Glutamatergic neuron (in vitro differentiated cells): Measurements from ENCODE around the gene ESD. TPM values are rescaled to one million over a fixed set of nuclear protein-coding genes. Genes with fewer than 3 reads are reported as not detected.

ENCODE experiments used
- DNase-seq: peaks from one replicate; pipeline ENCODE4 v3.0.0; 2022
- H3K27ac Mint-ChIP-seq: one replicate; pipeline ENCODE4 v1.8.0; 2020; ENCODE audit warnings: mild to moderate bottlenecking, mixed read lengths, inconsistent platforms; ENCODE audit not compliant: unreplicated experiment
- H3K27me3 Mint-ChIP-seq: one replicate; pipeline ENCODE4 v1.8.0; 2020; ENCODE audit warnings: mild to moderate bottlenecking, moderate library complexity, mixed read lengths, inconsistent platforms; ENCODE audit not compliant: unreplicated experiment
- H3K36me3 Mint-ChIP-seq: one replicate; pipeline ENCODE4 v1.8.0; 2020; ENCODE audit warnings: mild to moderate bottlenecking, mixed read lengths, inconsistent platforms; ENCODE audit not compliant: unreplicated experiment
- H3K4me1 Mint-ChIP-seq: one replicate; pipeline ENCODE4 v1.8.0; 2020; ENCODE audit warnings: mild to moderate bottlenecking, low read depth, mixed read lengths, inconsistent platforms; ENCODE audit not compliant: unreplicated experiment
- H3K4me3 Mint-ChIP-seq: one replicate; pipeline ENCODE4 v1.8.0; 2020; ENCODE audit warnings: mild to moderate bottlenecking, mixed read lengths, inconsistent platforms; ENCODE audit not compliant: unreplicated experiment
- H3K9me3 Mint-ChIP-seq: one replicate; pipeline ENCODE4 v1.8.0; 2020; ENCODE audit warnings: mild to moderate bottlenecking, moderate library complexity, mixed read lengths, inconsistent platforms; ENCODE audit not compliant: unreplicated experiment
- CTCF ChIP-seq: fragments of 200-600 bp; sonication (generic); IDR thresholded peaks from one replicate; pipeline ENCODE4 v1.5.0; 2021; ENCODE audit not compliant: partially characterized antibody, unreplicated experiment
- total RNA-seq: library from RNA; stranded (reverse); fragmentation: NEBNext Ultra II Directional; extraction: Animal tissue kit (Norgen Biotek cat#: 25700); gene quantifications from one replicate; pipeline ENCODE4 v1.2.1, GENCODE V29; 2021; ENCODE audit not compliant: unreplicated experiment

The ESD gene
- total RNA-seq, 1 donor from 2014 or later: 90.4 TPM

DNA sequence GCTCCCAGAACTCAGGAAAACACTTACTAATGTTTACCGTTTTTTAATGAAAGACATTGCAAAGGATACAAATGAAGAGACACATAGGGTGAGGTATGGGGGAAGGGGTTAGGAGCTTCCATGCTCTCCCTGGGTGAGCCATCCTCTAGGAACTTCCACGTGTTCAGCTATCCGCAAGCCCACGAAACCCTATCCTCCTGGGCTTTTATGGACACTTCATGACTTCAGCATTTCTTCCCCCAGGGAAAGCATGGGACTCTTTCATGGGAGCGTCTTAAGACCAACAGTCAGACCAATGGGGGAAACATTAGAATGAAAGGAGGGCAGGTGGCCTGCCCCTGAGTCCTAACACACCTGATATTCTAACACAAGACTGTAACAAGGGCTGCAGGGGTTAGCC is 6.6 kb upstream of the ESD start:
- no peak for DNase-seq
- no peak for TF ChIP-seq CTCF
- no peaks in the 10 kb centered on the region for H3K9me3 Mint-ChIP-seq
- no peaks in the 10 kb centered on the region for H3K36me3 Mint-ChIP-seq
- H3K27ac Mint-ChIP-seq: no peak overlapping the region
- H3K27me3 Mint-ChIP-seq: peaks cover 3% of the 10 kb centered on the region
- H3K4me3 Mint-ChIP-seq: no peak overlapping the region
- no peaks in the 10 kb centered on the region for H3K4me1 Mint-ChIP-seq

GRCh38 chr13:46801858-46802257 is 4.9 kb upstream of the ESD start:
- Mint-ChIP-seq H3K27ac (no peak overlapping the region), H3K36me3 (no peaks in the 10 kb centered on the region), H3K9me3 (peaks cover 6% of the 10 kb centered on the region), H3K4me1 (peaks cover 5% of the 10 kb centered on the region), H3K27me3 (peaks cover 1% of the 10 kb centered on the region), H3K4me3 (no peak overlapping the region)
- TF ChIP-seq CTCF: no peak
- DNase-seq: no peak

GRCh38 chr13:46799139-46799538 is 2.2 kb upstream of the ESD start:
- H3K4me1 Mint-ChIP-seq: peaks cover 7% of the 10 kb centered on the region
- no peak overlapping the region for H3K4me3 Mint-ChIP-seq
- no peaks in the 10 kb centered on the region for H3K36me3 Mint-ChIP-seq
- DNase-seq: no peak
- H3K27ac Mint-ChIP-seq: no peak overlapping the region
- TF ChIP-seq CTCF: no peak
- H3K27me3 Mint-ChIP-seq: peaks cover 2% of the 10 kb centered on the region
- H3K9me3 Mint-ChIP-seq: peaks cover 11% of the 10 kb centered on the region

DNA sequence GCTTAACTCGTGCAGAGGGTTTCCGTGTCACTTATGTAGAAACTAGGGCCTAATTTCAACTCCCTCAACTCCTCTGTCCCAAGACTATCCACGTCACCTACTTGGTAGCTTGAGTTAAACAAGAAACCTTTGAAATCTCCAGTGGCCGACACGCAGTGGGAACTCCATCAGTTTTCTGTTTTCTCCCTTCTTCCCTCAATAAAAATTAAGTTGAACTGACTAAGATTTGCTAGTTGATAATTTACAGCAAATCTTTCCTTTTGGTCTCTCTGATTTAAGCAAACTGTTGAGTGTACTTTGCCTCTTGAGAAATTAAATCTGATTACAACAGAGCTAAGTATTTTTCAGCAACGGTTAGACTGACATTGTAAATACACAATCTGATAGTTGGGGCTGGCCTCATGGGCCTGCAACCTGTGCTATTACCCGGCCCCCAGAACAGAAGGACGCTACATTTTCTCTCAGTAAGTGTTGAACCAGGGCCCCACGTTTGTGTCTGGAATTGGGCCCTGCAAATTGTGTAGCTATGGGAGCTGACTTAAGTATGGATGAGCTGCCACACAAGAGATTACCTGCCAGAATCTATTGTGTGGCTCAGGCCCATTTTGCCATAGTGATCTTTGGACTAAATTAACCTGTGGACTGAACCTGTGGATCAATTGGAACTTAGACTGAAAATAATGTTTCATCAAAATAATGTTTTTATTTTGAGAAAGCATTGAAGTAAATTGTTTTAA is 708 bp upstream of the ESD start:
- Mint-ChIP-seq H3K27me3 (peaks cover 2% of the 10 kb centered on the region), H3K4me3 (peak overlapping the region; percentile 92), H3K4me1 (peaks cover 9% of the 10 kb centered on the region), H3K36me3 (no peaks in the 10 kb centered on the region), H3K27ac (peak overlapping the region; percentile 97), H3K9me3 (peaks cover 11% of the 10 kb centered on the region)
- no peak for DNase-seq
- TF ChIP-seq CTCF: no peak

- peaks cover 11% of the 10 kb centered on the region for H3K9me3 Mint-ChIP-seq
- H3K4me1 Mint-ChIP-seq: peaks cover 9% of the 10 kb centered on the region
- peak overlapping the region; percentile 97 for H3K27ac Mint-ChIP-seq
- H3K36me3 Mint-ChIP-seq: no peaks in the 10 kb centered on the region
- peak overlapping the region; percentile 92 for H3K4me3 Mint-ChIP-seq
- H3K27me3 Mint-ChIP-seq: peaks cover 2% of the 10 kb centered on the region
- TF ChIP-seq CTCF: no peak
- no peak for DNase-seq
These were observed 839 bp downstream of the ESD start for GRCh38 chr13:46796129-46796514.
